DOHH2 (cell line): ENCODE measurements around the gene BAG5.

Experiments
- H3F3A ChIP-seq: fragments of 200-600 bp; sonication (generic), shearing (Covaris generic); 2 replicates; pipeline ENCODE4 v1.6.0; 2016; ENCODE audit warnings: antibody characterized with exemption, mild to moderate bottlenecking; ENCODE audit not compliant: control insufficient read depth, insufficient read depth
- H3K27ac ChIP-seq: fragments of 200-600 bp; sonication (generic); 2 replicates; pipeline ENCODE4 v1.5.1; 2014; ENCODE audit warnings: low read depth, mild to moderate bottlenecking, low read length, moderate library complexity
- H3K27me3 ChIP-seq: fragments of 200-600 bp; sonication (generic); 2 replicates; pipeline ENCODE4 v1.6.1; 2014; ENCODE audit warnings: mild to moderate bottlenecking, low read length, mixed read lengths; ENCODE audit not compliant: control insufficient read depth
- H3K36me3 ChIP-seq: fragments of 200-600 bp; sonication (generic); 2 replicates; pipeline ENCODE4 v1.6.1; 2014; ENCODE audit warnings: mild to moderate bottlenecking, low read length, moderate library complexity, mixed read lengths; ENCODE audit not compliant: control insufficient read depth
- H3K4me1 ChIP-seq: fragments of 200-600 bp; sonication (generic); 2 replicates; pipeline ENCODE4 v1.6.1; 2014; ENCODE audit warnings: mild to moderate bottlenecking, low read length, mixed read lengths; ENCODE audit not compliant: control insufficient read depth
- H3K4me2 ChIP-seq: fragments of 200-600 bp; sonication (generic); 2 replicates; pipeline ENCODE4 v1.6.0; 2014; ENCODE audit warnings: mild to moderate bottlenecking, low read length, moderate library complexity
- H3K4me3 ChIP-seq: fragments of 200-600 bp; sonication (generic); 2 replicates; pipeline ENCODE4 v1.5.1; 2014; ENCODE audit warnings: mild to moderate bottlenecking, low read length, mixed read lengths
- H3K79me2 ChIP-seq: fragments of 200-600 bp; sonication (generic); 2 replicates; pipeline ENCODE4 v1.6.1; 2014; ENCODE audit warnings: mild to moderate bottlenecking, low read length, mixed read lengths; ENCODE audit not compliant: control insufficient read depth
- H3K9me2 ChIP-seq: fragments of 200-600 bp; sonication (generic); replicated peaks from 2 replicates; pipeline ENCODE4 v1.6.1; 2014; ENCODE audit warnings: mild to moderate bottlenecking, low read length, mixed read lengths; ENCODE audit not compliant: control insufficient read depth
- H3K9me3 ChIP-seq: fragments of 200-600 bp; sonication (generic); 2 replicates; pipeline ENCODE4 v1.6.1; 2014; ENCODE audit warnings: antibody characterized with exemption, low read length, mixed read lengths; ENCODE audit not compliant: control insufficient read depth, insufficient read depth
- H4K20me1 ChIP-seq: fragments of 200-600 bp; sonication (generic); 2 replicates; pipeline ENCODE4 v1.6.0; 2014; ENCODE audit warnings: low read depth, mild to moderate bottlenecking, antibody characterized with exemption, low read length, moderate library complexity; ENCODE audit not compliant: control insufficient read depth, insufficient read depth
- CTCF ChIP-seq: fragments of 200-600 bp; sonication (generic); IDR thresholded peaks from one replicate; pipeline ENCODE4 v1.5.1; 2014; ENCODE audit warnings: antibody characterized with exemption, mild to moderate bottlenecking, low read depth, low read length; ENCODE audit not compliant: poor library complexity, severe bottlenecking
- EZH2phosphoT487 ChIP-seq: fragments of 200-600 bp; sonication (generic); IDR thresholded peaks from 2 replicates; pipeline ENCODE4 v1.6.1; 2017; ENCODE audit warnings: borderline replicate concordance, mild to moderate bottlenecking, antibody characterized with exemption, low read length, moderate library complexity, mixed read lengths

BAG5 gene

GRCh38 chr14:103558071-103558882 is 4.2 kb downstream of the BAG5 start:
- Histone ChIP-seq H3K27me3 (no peaks in the 10 kb centered on the region), H3K9me3 (no peaks in the 10 kb centered on the region), H3K4me3 (no peak overlapping the region), H4K20me1 (peaks cover 42% of the 10 kb centered on the region), H3K79me2 (peaks cover 76% of the 10 kb centered on the region), H3K9me2 (no peaks in the 10 kb centered on the region), H3F3A (peaks cover 17% of the 10 kb centered on the region), H3K27ac (no peak overlapping the region), H3K4me1 (peaks cover 16% of the 10 kb centered on the region), H3K36me3 (peaks cover 45% of the 10 kb centered on the region), H3K4me2 (no peak overlapping the region)
- TF ChIP-seq CTCF (no peak), EZH2phosphoT487 (no peak)

GRCh38 chr14:103556946-103557758 is 5.3 kb downstream of the BAG5 start:
- Histone ChIP-seq H3K79me2 (peaks cover 68% of the 10 kb centered on the region), H3K4me1 (peaks cover 16% of the 10 kb centered on the region), H3K4me2 (no peak overlapping the region), H3F3A (peaks cover 17% of the 10 kb centered on the region), H3K9me3 (no peaks in the 10 kb centered on the region), H4K20me1 (peaks cover 42% of the 10 kb centered on the region), H3K27me3 (no peaks in the 10 kb centered on the region), H3K9me2 (no peaks in the 10 kb centered on the region), H3K36me3 (peaks cover 43% of the 10 kb centered on the region), H3K4me3 (no peak overlapping the region), H3K27ac (no peak overlapping the region)
- TF ChIP-seq EZH2phosphoT487 (no peak), CTCF (no peak)

- no peak for TF ChIP-seq EZH2phosphoT487
- TF ChIP-seq CTCF, result no peak
Measured at GRCh38 chr14:103555559-103556337, 6.7 kb downstream of the BAG5 start.

More at GRCh38 chr14:103555559-103556337, 6.7 kb downstream of the BAG5 start:
- H3K27ac ChIP-seq, result no peak overlapping the region
- no peak overlapping the region for H3K4me2 ChIP-seq
- no peaks in the 10 kb centered on the region for H3K9me3 ChIP-seq
- H3K36me3 ChIP-seq, result peaks cover 36% of the 10 kb centered on the region
- H3F3A ChIP-seq, result peaks cover 15% of the 10 kb centered on the region
- peaks cover 10% of the 10 kb centered on the region for H3K4me1 ChIP-seq
- H3K9me2 ChIP-seq, result no peaks in the 10 kb centered on the region
- H3K4me3 ChIP-seq, result no peak overlapping the region
- peaks cover 54% of the 10 kb centered on the region for H3K79me2 ChIP-seq
- H4K20me1 ChIP-seq, result peaks cover 35% of the 10 kb centered on the region
- no peaks in the 10 kb centered on the region for H3K27me3 ChIP-seq
